GM12865 (cell line): ENCODE results near the gene APOL3.
"Not testable (repeated sequence)": the region's sequence is repeated elsewhere in the genome, so short reads cannot be mapped to it uniquely, and the experiment has no call there.

Source experiments
- DNase-seq: peaks from one replicate; pipeline ENCODE4 v3.0.0; 2010; ENCODE audit warnings: low read depth
- H3K4me3 ChIP-seq: 2 replicates; pipeline ENCODE4 v1.5.1; 2011; ENCODE audit warnings: mild to moderate bottlenecking, low read depth, low read length, control low read depth
- TF ChIP-seq, protein P1 (sequence below): IDR thresholded peaks from 2 replicates; pipeline ENCODE4 v1.5.1; 2011; ENCODE audit warnings: low read length, control low read depth, low read depth, inconsistent platforms; ENCODE audit not compliant: insufficient read depth; ENCODE audit errors: missing control alignments

APOL3 gene

DNA sequence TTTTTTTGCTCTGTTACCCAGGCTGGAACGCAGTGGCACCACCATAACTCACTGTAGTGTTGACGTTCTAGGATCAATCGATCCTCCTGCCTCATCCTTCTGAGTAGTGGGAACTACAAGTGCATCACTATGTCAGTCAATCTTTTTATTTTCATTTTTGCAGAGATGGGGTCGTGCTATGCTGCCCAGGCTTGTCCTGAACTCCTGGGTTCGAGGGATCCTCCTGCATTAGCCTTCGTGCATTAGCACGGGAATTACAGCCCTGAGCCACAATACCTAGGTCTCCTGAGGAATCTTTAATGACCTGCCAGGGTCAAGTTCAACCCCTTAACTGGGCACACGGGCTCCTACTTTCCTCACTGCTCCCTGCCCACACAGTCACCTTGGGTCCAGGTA is 4.4 kb downstream of the APOL3 start:
- no peak for DNase-seq
- no peak overlapping the region for H3K4me3 ChIP-seq
- TF ChIP-seq, protein P1, sequence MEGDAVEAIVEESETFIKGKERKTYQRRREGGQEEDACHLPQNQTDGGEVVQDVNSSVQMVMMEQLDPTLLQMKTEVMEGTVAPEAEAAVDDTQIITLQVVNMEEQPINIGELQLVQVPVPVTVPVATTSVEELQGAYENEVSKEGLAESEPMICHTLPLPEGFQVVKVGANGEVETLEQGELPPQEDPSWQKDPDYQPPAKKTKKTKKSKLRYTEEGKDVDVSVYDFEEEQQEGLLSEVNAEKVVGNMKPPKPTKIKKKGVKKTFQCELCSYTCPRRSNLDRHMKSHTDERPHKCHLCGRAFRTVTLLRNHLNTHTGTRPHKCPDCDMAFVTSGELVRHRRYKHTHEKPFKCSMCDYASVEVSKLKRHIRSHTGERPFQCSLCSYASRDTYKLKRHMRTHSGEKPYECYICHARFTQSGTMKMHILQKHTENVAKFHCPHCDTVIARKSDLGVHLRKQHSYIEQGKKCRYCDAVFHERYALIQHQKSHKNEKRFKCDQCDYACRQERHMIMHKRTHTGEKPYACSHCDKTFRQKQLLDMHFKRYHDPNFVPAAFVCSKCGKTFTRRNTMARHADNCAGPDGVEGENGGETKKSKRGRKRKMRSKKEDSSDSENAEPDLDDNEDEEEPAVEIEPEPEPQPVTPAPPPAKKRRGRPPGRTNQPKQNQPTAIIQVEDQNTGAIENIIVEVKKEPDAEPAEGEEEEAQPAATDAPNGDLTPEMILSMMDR = no peak

- H3K4me3 ChIP-seq = no peak overlapping the region
- no peak for DNase-seq
- TF ChIP-seq, protein P1 = no peak
These were observed 4.9 kb downstream of the APOL3 start for GRCh38 chr22:36155702-36156101.

GRCh38 chr22:36154423-36154945 is 6.1 kb downstream of the APOL3 start:
- TF ChIP-seq, protein P1 = no peak
- no peak overlapping the region for H3K4me3 ChIP-seq
- DNase-seq = no peak

GRCh38 chr22:36153501-36154422 is 6.8 kb downstream of the APOL3 start:
- no peak overlapping the region for H3K4me3 ChIP-seq
- no peak for DNase-seq

GRCh38 chr22:36152821-36153220 is 7.7 kb downstream of the APOL3 start:
- DNase-seq, H3K4me3 ChIP-seq: not testable (repeated sequence)

More at GRCh38 chr22:36153501-36154422, 6.8 kb downstream of the APOL3 start:
- TF ChIP-seq, protein P1 = no peak

DNA sequence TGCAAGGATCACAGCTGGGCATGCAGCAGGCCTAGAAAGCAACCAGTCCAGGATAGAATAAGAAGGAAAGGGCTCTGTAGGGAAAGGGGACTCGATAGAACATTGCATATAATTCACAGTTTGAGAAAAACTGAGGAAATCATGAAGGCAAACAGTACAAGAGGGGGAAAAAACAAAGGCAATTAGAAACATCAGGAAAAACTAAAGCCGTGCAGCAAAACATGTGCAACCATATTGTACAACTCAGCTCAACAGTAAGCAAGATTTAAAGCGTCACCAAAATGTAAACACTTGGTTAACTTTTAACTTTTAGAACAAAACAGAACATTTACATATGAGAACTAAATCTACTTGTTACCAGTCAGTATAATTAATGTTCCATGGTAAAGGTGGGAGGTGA is 8.5 kb downstream of the APOL3 start:
- DNase-seq = no peak
- TF ChIP-seq, protein P1 = no peak
- H3K4me3 ChIP-seq = no peak overlapping the region

DNA sequence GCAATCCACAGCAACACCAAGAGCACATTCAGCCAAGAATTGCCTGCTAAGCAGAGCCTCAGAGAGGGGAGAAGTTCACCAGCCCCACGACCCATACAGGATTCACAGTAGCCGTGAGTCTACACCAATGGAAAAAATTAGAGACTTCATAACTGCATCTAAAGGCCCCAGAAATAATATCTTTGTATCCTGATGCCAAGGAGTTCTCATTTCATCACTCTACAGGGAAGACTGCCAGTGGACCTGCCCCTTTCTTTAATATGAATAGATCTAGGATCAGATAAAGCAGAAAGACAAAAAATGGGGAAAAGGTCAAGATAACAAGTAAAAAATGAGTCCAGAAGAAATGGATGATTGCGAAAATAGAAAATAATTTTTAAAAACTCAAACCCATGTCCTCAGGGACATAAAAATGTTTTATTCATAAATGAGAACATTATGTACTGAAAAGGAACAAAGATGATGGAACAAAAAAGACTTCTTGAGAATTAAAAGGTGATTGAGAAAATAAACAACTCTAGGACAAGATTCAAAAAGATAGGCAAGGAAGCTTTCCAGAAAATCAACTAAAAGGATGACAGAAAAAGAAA is 9.5 kb downstream of the APOL3 start:
- no peak overlapping the region for H3K4me3 ChIP-seq
- TF ChIP-seq, protein P1 = no peak
- DNase-seq = no peak
